Measurements from ENCODE around the gene SLC22A4. TPM values are rescaled to one million over a fixed set of nuclear protein-coding genes. Genes with fewer than 3 reads are reported as not detected.

The SLC22A4 gene
- total and polyA plus RNA-seq, 9 donors: 0.72 to 7.7 (median 2.3) TPM

DNA sequence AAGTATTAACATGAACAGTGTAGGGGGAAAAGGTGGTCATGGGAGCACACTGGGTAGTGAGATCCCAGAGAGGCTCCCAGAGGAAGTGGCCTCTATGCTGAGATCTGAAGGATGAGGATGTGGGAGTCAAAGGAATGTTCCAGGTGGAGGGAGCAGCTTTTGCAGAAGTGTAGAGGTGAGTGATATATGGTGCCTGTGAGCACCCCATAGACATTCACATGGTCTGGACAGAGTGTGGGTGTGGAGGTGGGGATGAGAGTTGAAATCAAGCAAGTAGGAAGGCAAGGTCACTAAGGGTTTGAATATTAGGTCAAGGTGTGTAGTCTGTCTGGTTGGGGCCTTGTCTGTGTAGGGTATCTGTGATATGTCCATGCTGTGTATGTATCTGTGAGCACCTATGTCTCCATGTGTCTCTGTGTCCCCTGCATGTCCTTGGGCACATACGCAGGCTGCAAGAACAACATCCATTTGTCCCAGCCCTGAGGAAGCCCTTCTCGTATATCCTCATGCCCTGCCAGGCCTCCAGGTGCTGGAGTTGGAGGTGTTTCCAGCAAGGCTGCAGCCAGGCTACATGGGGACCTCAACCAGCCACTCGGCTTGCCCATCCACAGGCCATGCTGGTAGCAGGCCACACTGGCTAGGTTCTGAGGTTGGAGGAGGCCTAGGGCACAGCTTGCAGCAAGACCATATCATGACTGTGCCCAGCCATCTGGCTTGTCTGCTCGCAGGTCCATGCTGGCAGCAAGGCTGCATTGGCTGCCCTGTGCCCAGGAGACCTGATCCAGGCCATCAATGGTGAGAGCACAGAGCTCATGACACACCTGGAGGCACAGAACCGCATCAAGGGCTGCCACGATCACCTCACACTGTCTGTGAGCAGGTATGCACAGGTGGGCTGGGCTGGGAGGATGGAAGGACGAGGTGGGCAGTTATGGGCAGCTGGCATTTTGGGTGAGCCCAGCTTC lies 32.0 kb upstream of the SLC22A4 start:
- Histone ChIP-seq H3K4me3 (no peak overlapping the region), H3K4me1 (ENCODE audit: insufficient read depth) (peaks cover 27% of the 10 kb centered on the region), H3K27ac (no peak overlapping the region), H3K27me3 (no peaks in the 10 kb centered on the region), H3K9me3 (no peaks in the 10 kb centered on the region), H3K36me3 (no peaks in the 10 kb centered on the region)
- DNase-seq: no peak
- WGBS, 3 donors: 87 to 98% (median 94%) methylated on average over 7 of the region's 7 CpGs
- intact Hi-C loops (cut with DNase I): no loop called here
- no peak for TF ChIP-seq POLR2A (IDR thresholded peaks at IDR 0.05)
- TF ChIP-seq, protein P1, sequence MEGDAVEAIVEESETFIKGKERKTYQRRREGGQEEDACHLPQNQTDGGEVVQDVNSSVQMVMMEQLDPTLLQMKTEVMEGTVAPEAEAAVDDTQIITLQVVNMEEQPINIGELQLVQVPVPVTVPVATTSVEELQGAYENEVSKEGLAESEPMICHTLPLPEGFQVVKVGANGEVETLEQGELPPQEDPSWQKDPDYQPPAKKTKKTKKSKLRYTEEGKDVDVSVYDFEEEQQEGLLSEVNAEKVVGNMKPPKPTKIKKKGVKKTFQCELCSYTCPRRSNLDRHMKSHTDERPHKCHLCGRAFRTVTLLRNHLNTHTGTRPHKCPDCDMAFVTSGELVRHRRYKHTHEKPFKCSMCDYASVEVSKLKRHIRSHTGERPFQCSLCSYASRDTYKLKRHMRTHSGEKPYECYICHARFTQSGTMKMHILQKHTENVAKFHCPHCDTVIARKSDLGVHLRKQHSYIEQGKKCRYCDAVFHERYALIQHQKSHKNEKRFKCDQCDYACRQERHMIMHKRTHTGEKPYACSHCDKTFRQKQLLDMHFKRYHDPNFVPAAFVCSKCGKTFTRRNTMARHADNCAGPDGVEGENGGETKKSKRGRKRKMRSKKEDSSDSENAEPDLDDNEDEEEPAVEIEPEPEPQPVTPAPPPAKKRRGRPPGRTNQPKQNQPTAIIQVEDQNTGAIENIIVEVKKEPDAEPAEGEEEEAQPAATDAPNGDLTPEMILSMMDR (IDR thresholded peaks at IDR 0.05): no peak
- no peak for TF ChIP-seq EP300 (IDR thresholded peaks at IDR 0.05)

DNA sequence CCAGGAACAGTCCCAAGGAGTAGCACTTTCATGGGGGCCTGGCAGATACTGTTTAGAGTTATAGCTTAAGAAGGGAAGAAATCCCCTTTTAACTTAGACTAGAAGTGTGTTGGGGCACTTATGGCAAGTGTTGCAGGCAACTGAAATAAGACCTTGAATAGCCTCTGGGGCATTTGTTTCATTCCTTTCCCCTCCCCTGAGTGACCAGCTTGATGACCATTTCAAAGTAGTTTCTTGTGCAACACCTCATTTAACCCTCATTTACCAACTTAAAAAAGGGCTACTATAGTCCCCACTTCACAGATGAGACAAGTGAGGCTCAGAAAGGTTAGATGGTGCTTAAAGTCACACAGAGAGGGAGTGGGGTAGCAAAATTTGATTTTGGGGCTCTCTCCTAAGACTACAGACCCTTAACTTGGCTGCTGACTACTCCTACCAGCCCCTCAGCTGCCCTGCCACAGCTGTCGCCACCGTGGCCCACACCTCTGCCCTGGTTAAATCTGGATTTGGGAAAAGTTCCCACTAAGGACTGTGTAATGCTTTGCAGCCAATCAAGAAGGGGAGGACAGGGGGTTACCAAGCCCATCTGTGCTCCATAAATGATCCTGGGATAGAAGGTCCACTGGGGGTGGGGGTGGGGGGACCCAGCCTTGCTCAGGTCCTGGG lies 31.2 kb upstream of the SLC22A4 start:
- intact Hi-C loops (cut with DNase I): no loop called here
- 89 to 95% (median 91%) methylated on average over 2 of the region's 2 CpGs for WGBS, 3 donors
- Histone ChIP-seq H3K27ac (peak overlapping the region; percentile 44 to 59), H3K9me3 (no peaks in the 10 kb centered on the region), H3K4me3 (no peak overlapping the region), H3K36me3 (no peaks in the 10 kb centered on the region), H3K4me1 (ENCODE audit: insufficient read depth) (peaks cover 27% of the 10 kb centered on the region), H3K27me3 (no peaks in the 10 kb centered on the region)
- DNase-seq: no peak
- TF ChIP-seq EP300 (IDR thresholded peaks at IDR 0.05) (no peak), POLR2A (IDR thresholded peaks at IDR 0.05) (no peak)
- TF ChIP-seq, protein P1 (IDR thresholded peaks at IDR 0.05): no peak

DNA sequence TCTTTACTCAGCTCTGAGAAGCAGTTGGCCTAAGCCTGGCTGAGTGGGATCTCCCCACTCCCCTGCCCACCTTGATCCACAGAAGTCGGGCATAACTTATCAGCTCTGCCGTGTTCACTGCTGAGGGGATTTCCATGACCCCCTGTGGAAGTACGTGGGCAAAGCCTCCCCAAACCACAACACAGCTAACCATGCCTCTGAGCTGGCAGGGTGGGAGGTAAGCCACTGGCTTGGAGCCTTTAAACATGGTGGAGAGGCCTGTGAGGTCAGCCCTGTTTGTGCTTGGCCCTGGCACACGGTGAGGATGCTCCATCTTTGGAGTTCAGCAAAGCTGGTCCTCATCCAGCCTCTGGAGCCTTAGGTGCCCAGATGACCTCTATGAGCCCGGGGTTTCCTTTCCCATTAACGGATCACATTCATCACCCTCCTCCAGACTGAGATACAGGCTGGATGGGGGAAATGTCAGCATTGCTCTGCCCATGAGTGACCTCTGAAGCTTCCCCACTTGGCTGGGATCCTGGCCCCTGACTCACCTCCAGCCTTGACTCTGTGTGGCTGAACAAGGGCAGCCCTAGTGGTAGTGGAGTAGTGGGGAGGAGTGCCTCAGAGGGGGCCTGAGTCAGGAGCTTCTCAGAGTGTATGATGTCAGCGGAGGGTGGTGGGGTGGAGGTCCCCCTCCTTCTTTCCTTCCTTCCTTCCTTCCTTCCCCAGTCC lies 30.5 kb upstream of the SLC22A4 start:
- H3K36me3 ChIP-seq: no peaks in the 10 kb centered on the region
- intact Hi-C loops (cut with DNase I): no loop called here
- no peaks in the 10 kb centered on the region for H3K27me3 ChIP-seq
- TF ChIP-seq POLR2A (IDR thresholded peaks at IDR 0.05) (no peak), EP300 (IDR thresholded peaks at IDR 0.05) (no peak)
- TF ChIP-seq, protein P1 (IDR thresholded peaks at IDR 0.05): no peak
- peak; percentile 75 to 82 (median 77) for DNase-seq
- WGBS, 3 donors: 41 to 52% (median 42%) methylated on average over 7 of the region's 7 CpGs
- peak overlapping the region; percentile 44 to 59 for H3K27ac ChIP-seq
- no peak overlapping the region for H3K4me3 ChIP-seq
- no peaks in the 10 kb centered on the region for H3K9me3 ChIP-seq
- H3K4me1 ChIP-seq (ENCODE audit: insufficient read depth): peaks cover 23% of the 10 kb centered on the region

All from ovary (tissue), 9 donors.